ENCODE data around the gene ATG101. TPM values are rescaled to one million over a fixed set of nuclear protein-coding genes. Genes with fewer than 3 reads are reported as not detected.
A peak's percentile ranks its signal among the peaks of the same experiment; 100 is the strongest.

ATG101 gene
- polyA plus RNA-seq, 1 donor from 2014 or later: 53.9 TPM

DNA sequence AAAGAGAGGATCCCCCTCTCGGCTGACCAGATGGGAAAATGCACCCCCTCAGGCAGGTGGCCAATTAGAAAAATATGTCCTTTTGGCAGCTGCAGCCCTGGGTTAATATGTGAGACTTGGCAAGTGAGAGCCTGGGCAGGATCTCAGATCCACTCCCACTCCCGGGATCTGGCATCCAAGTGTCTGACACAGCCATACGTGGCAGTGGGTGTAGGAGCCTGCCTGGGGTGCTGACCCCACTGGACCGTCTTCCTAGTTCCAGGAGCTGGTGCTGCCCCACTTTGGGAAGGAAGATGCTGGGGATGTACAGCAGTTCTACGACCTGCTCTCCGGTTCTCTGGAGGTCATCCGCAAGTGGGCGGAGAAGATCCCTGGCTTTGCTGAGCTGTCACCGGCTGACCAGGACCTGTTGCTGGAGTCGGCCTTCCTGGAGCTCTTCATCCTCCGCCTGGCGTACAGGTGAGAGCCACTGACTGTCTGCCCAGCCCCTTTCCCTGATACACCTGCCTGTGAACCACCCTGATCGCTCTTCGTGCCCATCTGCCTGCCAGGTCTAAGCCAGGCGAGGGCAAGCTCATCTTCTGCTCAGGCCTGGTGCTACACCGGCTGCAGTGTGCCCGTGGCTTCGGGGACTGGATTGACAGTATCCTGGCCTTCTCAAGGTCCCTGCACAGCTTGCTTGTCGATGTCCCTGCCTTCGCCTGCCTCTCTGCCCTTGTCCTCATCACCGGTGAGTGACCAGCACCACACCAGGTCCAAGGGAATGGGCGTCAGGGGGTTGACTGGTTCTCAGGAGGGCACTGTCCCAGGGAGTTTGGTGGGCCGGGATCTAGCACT is 12.8 kb upstream of the ATG101 start:
- Histone ChIP-seq H2AFZ (ENCODE audit: low read depth, low read length) (no peak overlapping the region), H3K9ac (ENCODE audit: low read length) (no peak overlapping the region), H3F3A (ENCODE audit: insufficient read depth, low read length, poor library complexity, severe bottlenecking) (no peaks in the 10 kb centered on the region), H3K79me2 (replicated peaks; ENCODE audit: insufficient read depth, low read length) (no peaks in the 10 kb centered on the region), H3K9me2 (ENCODE audit: insufficient read depth, low read length) (no peaks in the 10 kb centered on the region), H3K9me3 (ENCODE audit: low read length) (no peaks in the 10 kb centered on the region), H3K4me2 (ENCODE audit: low read length) (no peak overlapping the region), H3K4me3 (ENCODE audit: low read length) (no peak overlapping the region), H3K27ac (ENCODE audit: low read length) (no peak overlapping the region), H4K20me1 (ENCODE audit: insufficient read depth) (no peaks in the 10 kb centered on the region), H3K36me3 (ENCODE audit: insufficient read depth, low read length) (no peaks in the 10 kb centered on the region), H3K27me3 (ENCODE audit: insufficient read depth, low read depth, low read length) (no peaks in the 10 kb centered on the region)
- no peak for TF ChIP-seq EP300 (conservative IDR thresholded peaks at IDR 0.05; ENCODE audit: poor library complexity, severe bottlenecking)
- TF ChIP-seq TAF1 (IDR thresholded peaks at IDR 0.05; ENCODE audit: low read depth): no peak
- TF ChIP-seq SMC3 (conservative IDR thresholded peaks at IDR 0.05; ENCODE audit: poor library complexity): no peak
- TF ChIP-seq, protein P1, sequence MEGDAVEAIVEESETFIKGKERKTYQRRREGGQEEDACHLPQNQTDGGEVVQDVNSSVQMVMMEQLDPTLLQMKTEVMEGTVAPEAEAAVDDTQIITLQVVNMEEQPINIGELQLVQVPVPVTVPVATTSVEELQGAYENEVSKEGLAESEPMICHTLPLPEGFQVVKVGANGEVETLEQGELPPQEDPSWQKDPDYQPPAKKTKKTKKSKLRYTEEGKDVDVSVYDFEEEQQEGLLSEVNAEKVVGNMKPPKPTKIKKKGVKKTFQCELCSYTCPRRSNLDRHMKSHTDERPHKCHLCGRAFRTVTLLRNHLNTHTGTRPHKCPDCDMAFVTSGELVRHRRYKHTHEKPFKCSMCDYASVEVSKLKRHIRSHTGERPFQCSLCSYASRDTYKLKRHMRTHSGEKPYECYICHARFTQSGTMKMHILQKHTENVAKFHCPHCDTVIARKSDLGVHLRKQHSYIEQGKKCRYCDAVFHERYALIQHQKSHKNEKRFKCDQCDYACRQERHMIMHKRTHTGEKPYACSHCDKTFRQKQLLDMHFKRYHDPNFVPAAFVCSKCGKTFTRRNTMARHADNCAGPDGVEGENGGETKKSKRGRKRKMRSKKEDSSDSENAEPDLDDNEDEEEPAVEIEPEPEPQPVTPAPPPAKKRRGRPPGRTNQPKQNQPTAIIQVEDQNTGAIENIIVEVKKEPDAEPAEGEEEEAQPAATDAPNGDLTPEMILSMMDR (IDR thresholded peaks at IDR 0.05; ENCODE audit: poor library complexity, severe bottlenecking): no peak
- no peak for TF ChIP-seq EZH2 (IDR thresholded peaks at IDR 0.05; ENCODE audit: borderline replicate concordance, insufficient read depth, low read length, poor library complexity, severe bottlenecking)
- TF ChIP-seq POLR2AphosphoS5 (IDR thresholded peaks at IDR 0.05): no peak
- TF ChIP-seq MXI1 (conservative IDR thresholded peaks at IDR 0.05; ENCODE audit: poor library complexity, severe bottlenecking): no peak
- TF ChIP-seq, protein P2, sequence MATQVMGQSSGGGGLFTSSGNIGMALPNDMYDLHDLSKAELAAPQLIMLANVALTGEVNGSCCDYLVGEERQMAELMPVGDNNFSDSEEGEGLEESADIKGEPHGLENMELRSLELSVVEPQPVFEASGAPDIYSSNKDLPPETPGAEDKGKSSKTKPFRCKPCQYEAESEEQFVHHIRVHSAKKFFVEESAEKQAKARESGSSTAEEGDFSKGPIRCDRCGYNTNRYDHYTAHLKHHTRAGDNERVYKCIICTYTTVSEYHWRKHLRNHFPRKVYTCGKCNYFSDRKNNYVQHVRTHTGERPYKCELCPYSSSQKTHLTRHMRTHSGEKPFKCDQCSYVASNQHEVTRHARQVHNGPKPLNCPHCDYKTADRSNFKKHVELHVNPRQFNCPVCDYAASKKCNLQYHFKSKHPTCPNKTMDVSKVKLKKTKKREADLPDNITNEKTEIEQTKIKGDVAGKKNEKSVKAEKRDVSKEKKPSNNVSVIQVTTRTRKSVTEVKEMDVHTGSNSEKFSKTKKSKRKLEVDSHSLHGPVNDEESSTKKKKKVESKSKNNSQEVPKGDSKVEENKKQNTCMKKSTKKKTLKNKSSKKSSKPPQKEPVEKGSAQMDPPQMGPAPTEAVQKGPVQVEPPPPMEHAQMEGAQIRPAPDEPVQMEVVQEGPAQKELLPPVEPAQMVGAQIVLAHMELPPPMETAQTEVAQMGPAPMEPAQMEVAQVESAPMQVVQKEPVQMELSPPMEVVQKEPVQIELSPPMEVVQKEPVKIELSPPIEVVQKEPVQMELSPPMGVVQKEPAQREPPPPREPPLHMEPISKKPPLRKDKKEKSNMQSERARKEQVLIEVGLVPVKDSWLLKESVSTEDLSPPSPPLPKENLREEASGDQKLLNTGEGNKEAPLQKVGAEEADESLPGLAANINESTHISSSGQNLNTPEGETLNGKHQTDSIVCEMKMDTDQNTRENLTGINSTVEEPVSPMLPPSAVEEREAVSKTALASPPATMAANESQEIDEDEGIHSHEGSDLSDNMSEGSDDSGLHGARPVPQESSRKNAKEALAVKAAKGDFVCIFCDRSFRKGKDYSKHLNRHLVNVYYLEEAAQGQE (IDR thresholded peaks at IDR 0.05; ENCODE audit: borderline replicate concordance): no peak
- TF ChIP-seq RAD21 (conservative IDR thresholded peaks at IDR 0.05): no peak

DNA sequence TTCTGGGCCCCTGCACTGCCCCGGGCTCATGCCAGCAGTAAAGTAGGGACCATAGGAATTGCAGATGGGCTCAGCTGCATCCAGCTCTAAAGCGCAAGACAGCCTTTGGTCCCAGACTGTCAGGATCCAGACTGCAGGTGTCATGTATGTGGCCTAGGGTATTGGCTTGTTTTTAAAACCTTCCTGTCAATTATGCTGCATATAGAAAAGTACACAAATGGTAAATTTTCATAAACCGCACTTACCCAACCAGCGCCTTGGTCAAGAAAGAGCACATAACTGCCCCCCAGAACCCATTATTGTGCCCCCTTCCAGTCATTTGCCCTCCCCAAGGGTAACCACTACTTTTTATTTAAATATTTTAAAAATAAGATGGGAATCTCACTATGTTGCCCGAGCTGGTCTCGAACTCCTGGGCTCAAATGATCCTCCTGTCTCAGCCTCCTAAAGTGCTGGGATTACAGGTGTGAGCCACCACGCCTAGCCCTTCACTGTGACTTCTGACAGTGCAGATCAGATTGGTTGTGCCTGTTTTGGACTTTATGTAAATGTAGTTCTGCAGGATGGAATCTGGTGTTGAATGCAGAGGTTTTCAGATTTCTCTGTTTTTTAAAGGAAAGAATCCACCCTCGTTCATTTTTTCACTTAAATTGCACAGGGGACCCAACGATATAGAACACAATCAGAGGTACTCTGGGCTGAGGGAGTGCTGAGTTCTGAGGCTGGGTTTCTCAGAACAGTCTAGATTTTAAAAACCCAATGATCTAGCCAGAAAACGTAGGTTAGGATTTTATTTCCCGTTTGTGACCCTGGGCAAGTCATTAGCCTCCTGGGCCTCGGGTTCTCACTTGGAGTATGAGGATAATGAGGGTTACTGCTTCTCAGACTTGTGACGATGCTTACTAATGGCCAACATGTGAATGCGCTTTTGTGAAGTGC is 11.9 kb upstream of the ATG101 start:
- Histone ChIP-seq H4K20me1 (ENCODE audit: insufficient read depth) (no peaks in the 10 kb centered on the region), H3K4me2 (ENCODE audit: low read length) (no peak overlapping the region), H3K79me2 (replicated peaks; ENCODE audit: insufficient read depth, low read length) (no peaks in the 10 kb centered on the region), H3K4me3 (ENCODE audit: low read length) (no peak overlapping the region), H2AFZ (ENCODE audit: low read depth, low read length) (no peak overlapping the region), H3K27ac (ENCODE audit: low read length) (peak overlapping the region; percentile 57), H3K27me3 (ENCODE audit: insufficient read depth, low read depth, low read length) (no peaks in the 10 kb centered on the region), H3K9me3 (ENCODE audit: low read length) (no peaks in the 10 kb centered on the region), H3F3A (ENCODE audit: insufficient read depth, low read length, poor library complexity, severe bottlenecking) (no peaks in the 10 kb centered on the region), H3K9me2 (ENCODE audit: insufficient read depth, low read length) (no peaks in the 10 kb centered on the region), H3K9ac (ENCODE audit: low read length) (no peak overlapping the region), H3K36me3 (ENCODE audit: insufficient read depth, low read length) (no peaks in the 10 kb centered on the region)
- TF ChIP-seq, protein P2 (IDR thresholded peaks at IDR 0.05; ENCODE audit: borderline replicate concordance): no peak
- TF ChIP-seq TAF1 (IDR thresholded peaks at IDR 0.05; ENCODE audit: low read depth) (no peak), MXI1 (conservative IDR thresholded peaks at IDR 0.05; ENCODE audit: poor library complexity, severe bottlenecking) (no peak), RAD21 (conservative IDR thresholded peaks at IDR 0.05) (no peak), POLR2AphosphoS5 (IDR thresholded peaks at IDR 0.05) (no peak), EZH2 (IDR thresholded peaks at IDR 0.05; ENCODE audit: borderline replicate concordance, insufficient read depth, low read length, poor library complexity, severe bottlenecking) (no peak), EP300 (conservative IDR thresholded peaks at IDR 0.05; ENCODE audit: poor library complexity, severe bottlenecking) (no peak), SMC3 (conservative IDR thresholded peaks at IDR 0.05; ENCODE audit: poor library complexity) (no peak)
- TF ChIP-seq, protein P1 (IDR thresholded peaks at IDR 0.05; ENCODE audit: poor library complexity, severe bottlenecking): no peak

Data from neural cell (in vitro differentiated cells).